Fibroblast of lung (primary cell): ENCODE measurements around the gene PIN1. TPM values are rescaled to one million over a fixed set of nuclear protein-coding genes. Genes with fewer than 3 reads are reported as not detected.

Experiments
- DNase-seq, 2 donors: peaks; one replicate each; pipeline versions ENCODE4 v3.0.0 to v3.0.0-alpha.2; 2010; ENCODE audit warnings: low read depth in 2 of 2
- H2AFZ ChIP-seq: 2 replicates; pipeline ENCODE4 v1.5.1; 2012; ENCODE audit warnings: low read length, control low read depth, inconsistent platforms
- H3K27ac ChIP-seq: 2 replicates; pipeline ENCODE4 v1.5.1; 2011; ENCODE audit warnings: low read length, control low read depth; ENCODE audit not compliant: insufficient read depth
- H3K27me3 ChIP-seq: 2 replicates; pipeline ENCODE4 v1.5.1; 2011; ENCODE audit warnings: mild to moderate bottlenecking, low read length; ENCODE audit not compliant: control insufficient read depth, insufficient read depth
- H3K36me3 ChIP-seq: 2 replicates; pipeline ENCODE4 v1.5.1; 2011; ENCODE audit warnings: low read length; ENCODE audit not compliant: control insufficient read depth, insufficient read depth
- H3K4me1 ChIP-seq: 2 replicates; pipeline ENCODE4 v1.5.1; 2011; ENCODE audit warnings: low read length; ENCODE audit not compliant: control insufficient read depth, insufficient read depth; ENCODE audit errors: extremely low read depth
- H3K4me2 ChIP-seq: 2 replicates; pipeline ENCODE4 v1.5.1; 2011; ENCODE audit warnings: low read length, control low read depth; ENCODE audit not compliant: insufficient read depth; ENCODE audit errors: extremely low read depth
- H3K4me3 ChIP-seq, 4 experiments: fragments of 200-600 bp in 1 of 4; sonication (generic) in 1 of 4; replicated peaks in 1 of 4; 2 replicates each; pipeline ENCODE4 v1.5.1; 2011 to 2016; ENCODE audit warnings: low read length in 4 of 4, low read depth in 3 of 4, mild to moderate bottlenecking in 3 of 4, control low read depth in 2 of 4, inconsistent platforms in 1 of 4, mixed read lengths in 1 of 4; ENCODE audit not compliant: insufficient read depth in 1 of 4; ENCODE audit errors: control extremely low read depth in 1 of 4
- H3K79me2 ChIP-seq: 2 replicates; pipeline ENCODE4 v1.5.1; 2012; ENCODE audit warnings: mild to moderate bottlenecking, low read length, inconsistent platforms; ENCODE audit not compliant: control insufficient read depth, insufficient read depth
- H3K9ac ChIP-seq: 2 replicates; pipeline ENCODE4 v1.5.1; 2011; ENCODE audit warnings: mild to moderate bottlenecking, low read length, control low read depth; ENCODE audit not compliant: insufficient read depth
- H3K9me3 ChIP-seq: 2 replicates; pipeline ENCODE4 v1.5.1; 2012; ENCODE audit warnings: low read depth, low read length; ENCODE audit not compliant: control insufficient read depth, insufficient read depth
- H4K20me1 ChIP-seq: 2 replicates; pipeline ENCODE4 v1.5.1; 2011; ENCODE audit warnings: low read length; ENCODE audit not compliant: control insufficient read depth, insufficient read depth; ENCODE audit errors: extremely low read depth
- EZH2 ChIP-seq: IDR thresholded peaks from 2 replicates; pipeline ENCODE4 v1.5.1; 2012; ENCODE audit warnings: low read length, control low read depth, mild to moderate bottlenecking; ENCODE audit errors: missing control alignments
- polyA plus RNA-seq, 2 donors: library from polyadenylated mRNA; depleted of rRNA in 1 of 2; stranded (reverse) in 1 of 2; unstranded in 1 of 2; fragments of >200 nt; gene quantifications; 2 replicates each; pipeline ENCODE4 v1.2.1, GENCODE V29; 2011 to 2012; ENCODE audit warnings: missing spikeins in 1 of 2
- total RNA-seq: library from RNA; depleted of rRNA; stranded (reverse); fragments of >200 nt; gene quantifications from 2 replicates; pipeline ENCODE4 v1.2.1, GENCODE V29; 2014
- TF ChIP-seq, protein P1 (sequence below), 2 donors: IDR thresholded peaks in 1 of 2; conservative IDR thresholded peaks in 1 of 2; 1 replicate in 1 of 2; 2 replicates in 1 of 2; pipeline ENCODE4 v1.5.1; 2011 to 2012; ENCODE audit warnings: low read length in 2 of 2, control low read depth in 1 of 2, inconsistent platforms in 1 of 2, low read depth in 1 of 2, mild to moderate bottlenecking in 1 of 2

Gene PIN1
- total and polyA plus RNA-seq, 2 donors (not counting 1 experiment from before 2014, with no cell fraction given), result 33.4 to 98.8 TPM

DNA sequence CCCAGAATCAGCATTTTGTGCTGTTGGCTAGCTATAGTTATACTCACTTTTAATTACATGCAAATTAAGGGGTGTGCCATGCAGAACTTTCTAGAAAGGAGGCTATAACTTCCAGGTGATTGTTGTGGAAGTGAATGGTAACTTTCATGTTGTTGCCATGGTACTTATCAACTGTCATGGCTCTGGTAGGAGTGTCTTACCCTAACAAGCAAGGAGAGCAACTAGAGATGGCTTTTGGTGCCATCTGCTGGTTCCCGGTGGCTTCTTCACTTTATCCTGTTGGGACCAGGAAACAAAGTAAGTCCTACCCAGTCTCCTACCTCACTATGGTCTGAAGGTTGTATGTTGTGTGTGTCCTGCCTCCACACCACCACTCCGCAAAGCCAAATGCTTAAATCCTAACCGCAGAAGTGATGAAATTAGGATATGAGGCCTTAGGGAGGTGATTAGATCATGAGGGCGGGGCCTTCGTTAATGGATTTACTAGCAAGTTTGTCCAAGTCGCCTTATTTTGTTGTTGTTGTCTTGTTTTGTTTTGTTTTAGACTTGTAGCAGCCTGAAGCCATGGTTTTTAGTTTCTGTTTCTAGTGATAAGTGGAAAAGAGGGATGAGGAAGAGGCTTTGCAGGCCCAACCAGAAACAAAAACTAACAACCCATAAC is 38.9 kb upstream of the PIN1 start:
- no peaks in the 10 kb centered on the region for H3K79me2 ChIP-seq
- peak overlapping the region; percentile 38 for H2AFZ ChIP-seq
- peak; percentile 87 to 91 for DNase-seq
- no peaks in the 10 kb centered on the region for H3K36me3 ChIP-seq
- H4K20me1 ChIP-seq, result no peaks in the 10 kb centered on the region
- H3K9ac ChIP-seq, result no peak overlapping the region
- H3K4me2 ChIP-seq, result no peak overlapping the region
- no peak overlapping the region for H3K27ac ChIP-seq
- no peaks in the 10 kb centered on the region for H3K27me3 ChIP-seq
- H3K9me3 ChIP-seq, result no peaks in the 10 kb centered on the region
- H3K4me1 ChIP-seq, result no peaks in the 10 kb centered on the region
- TF ChIP-seq EZH2, result no peak
- TF ChIP-seq, protein P1, sequence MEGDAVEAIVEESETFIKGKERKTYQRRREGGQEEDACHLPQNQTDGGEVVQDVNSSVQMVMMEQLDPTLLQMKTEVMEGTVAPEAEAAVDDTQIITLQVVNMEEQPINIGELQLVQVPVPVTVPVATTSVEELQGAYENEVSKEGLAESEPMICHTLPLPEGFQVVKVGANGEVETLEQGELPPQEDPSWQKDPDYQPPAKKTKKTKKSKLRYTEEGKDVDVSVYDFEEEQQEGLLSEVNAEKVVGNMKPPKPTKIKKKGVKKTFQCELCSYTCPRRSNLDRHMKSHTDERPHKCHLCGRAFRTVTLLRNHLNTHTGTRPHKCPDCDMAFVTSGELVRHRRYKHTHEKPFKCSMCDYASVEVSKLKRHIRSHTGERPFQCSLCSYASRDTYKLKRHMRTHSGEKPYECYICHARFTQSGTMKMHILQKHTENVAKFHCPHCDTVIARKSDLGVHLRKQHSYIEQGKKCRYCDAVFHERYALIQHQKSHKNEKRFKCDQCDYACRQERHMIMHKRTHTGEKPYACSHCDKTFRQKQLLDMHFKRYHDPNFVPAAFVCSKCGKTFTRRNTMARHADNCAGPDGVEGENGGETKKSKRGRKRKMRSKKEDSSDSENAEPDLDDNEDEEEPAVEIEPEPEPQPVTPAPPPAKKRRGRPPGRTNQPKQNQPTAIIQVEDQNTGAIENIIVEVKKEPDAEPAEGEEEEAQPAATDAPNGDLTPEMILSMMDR (conservative IDR thresholded peaks at IDR 0.05 in 1 of 2, IDR thresholded peaks at IDR 0.05 in 1 of 2; ENCODE audit: low read depth in 1 of 2, low read length in 2 of 2), result peak; percentile 84 to 91
- H3K4me3 ChIP-seq, result no peak overlapping the region

DNA sequence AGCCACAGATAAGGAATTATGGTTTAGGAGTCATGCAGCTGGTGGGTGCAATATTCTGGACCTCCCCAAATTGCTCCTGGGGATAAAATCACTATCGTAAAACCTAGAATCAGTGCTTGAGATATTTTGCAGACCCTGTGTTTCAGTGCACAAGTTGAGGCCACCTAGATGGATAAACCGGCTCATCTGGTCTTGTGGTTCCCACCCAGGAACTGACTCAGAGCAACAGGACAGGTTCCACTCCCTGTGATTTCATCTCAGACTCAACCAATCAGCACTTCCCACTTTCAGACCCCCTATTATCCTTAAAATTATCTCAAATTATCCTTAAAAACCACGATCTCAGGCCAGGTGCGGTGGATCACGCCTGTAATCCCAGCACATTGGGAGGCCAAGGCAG is 37.2 kb upstream of the PIN1 start:
- TF ChIP-seq, protein P1 (conservative IDR thresholded peaks at IDR 0.05 in 1 of 2, IDR thresholded peaks at IDR 0.05 in 1 of 2; ENCODE audit: low read depth in 1 of 2, low read length in 2 of 2), result no peak
- no peak for TF ChIP-seq EZH2
- Histone ChIP-seq H2AFZ (no peak overlapping the region), H3K27me3 (no peaks in the 10 kb centered on the region), H4K20me1 (no peaks in the 10 kb centered on the region), H3K9ac (no peak overlapping the region), H3K36me3 (no peaks in the 10 kb centered on the region), H3K4me1 (no peaks in the 10 kb centered on the region), H3K27ac (no peak overlapping the region), H3K4me3 (no peak overlapping the region), H3K4me2 (no peak overlapping the region), H3K79me2 (no peaks in the 10 kb centered on the region), H3K9me3 (no peaks in the 10 kb centered on the region)
- no peak for DNase-seq

DNA sequence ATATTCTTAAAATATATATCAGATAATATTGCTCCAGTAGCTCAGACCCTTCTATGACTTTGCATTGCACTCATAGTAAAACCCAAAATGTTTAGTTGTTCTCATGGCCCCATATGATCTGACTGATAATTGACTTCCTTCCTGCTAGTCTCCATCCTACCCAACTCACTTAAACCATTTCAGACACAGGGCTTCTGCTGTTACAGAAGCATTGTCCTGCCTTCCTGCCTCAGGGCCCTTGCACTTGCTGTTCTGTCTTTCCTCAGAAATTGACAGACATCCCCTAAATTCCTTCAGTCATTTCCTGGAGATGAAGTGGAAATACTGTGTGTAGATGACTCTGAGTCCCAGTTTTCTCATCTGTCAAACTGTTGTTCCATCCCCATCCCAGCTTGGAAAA is 36.0 kb upstream of the PIN1 start:
- no peak overlapping the region for H3K4me2 ChIP-seq
- H2AFZ ChIP-seq, result no peak overlapping the region
- no peaks in the 10 kb centered on the region for H3K27me3 ChIP-seq
- no peaks in the 10 kb centered on the region for H3K36me3 ChIP-seq
- no peaks in the 10 kb centered on the region for H3K79me2 ChIP-seq
- no peaks in the 10 kb centered on the region for H4K20me1 ChIP-seq
- no peak for TF ChIP-seq EZH2
- TF ChIP-seq, protein P1 (conservative IDR thresholded peaks at IDR 0.05 in 1 of 2, IDR thresholded peaks at IDR 0.05 in 1 of 2; ENCODE audit: low read depth in 1 of 2, low read length in 2 of 2), result no peak
- no peaks in the 10 kb centered on the region for H3K4me1 ChIP-seq
- H3K9ac ChIP-seq, result no peak overlapping the region
- no peaks in the 10 kb centered on the region for H3K9me3 ChIP-seq
- no peak overlapping the region for H3K27ac ChIP-seq
- no peak for DNase-seq
- H3K4me3 ChIP-seq, result no peak overlapping the region
